Measurements from ENCODE around the gene PACSIN2.

DNA sequence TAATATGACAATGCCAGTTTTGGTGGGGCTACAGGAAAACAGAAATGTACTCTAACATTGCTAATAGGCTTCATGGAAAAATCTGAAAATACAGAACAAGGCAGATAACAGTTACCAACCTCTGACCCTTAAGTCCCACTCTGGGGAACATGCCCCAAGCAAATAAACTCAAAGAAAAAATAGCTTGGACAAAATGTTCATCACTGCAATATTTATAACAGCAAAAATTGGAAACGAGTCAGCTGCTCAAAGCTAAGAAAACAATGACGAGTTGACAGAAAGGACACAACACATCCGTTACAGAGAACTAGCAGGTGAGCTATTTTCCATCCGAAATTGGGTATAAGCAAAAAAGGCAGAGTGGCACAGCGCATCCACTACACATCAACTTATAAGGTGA is 70.5 kb downstream of the PACSIN2 start:
- TF ChIP-seq, protein P1, sequence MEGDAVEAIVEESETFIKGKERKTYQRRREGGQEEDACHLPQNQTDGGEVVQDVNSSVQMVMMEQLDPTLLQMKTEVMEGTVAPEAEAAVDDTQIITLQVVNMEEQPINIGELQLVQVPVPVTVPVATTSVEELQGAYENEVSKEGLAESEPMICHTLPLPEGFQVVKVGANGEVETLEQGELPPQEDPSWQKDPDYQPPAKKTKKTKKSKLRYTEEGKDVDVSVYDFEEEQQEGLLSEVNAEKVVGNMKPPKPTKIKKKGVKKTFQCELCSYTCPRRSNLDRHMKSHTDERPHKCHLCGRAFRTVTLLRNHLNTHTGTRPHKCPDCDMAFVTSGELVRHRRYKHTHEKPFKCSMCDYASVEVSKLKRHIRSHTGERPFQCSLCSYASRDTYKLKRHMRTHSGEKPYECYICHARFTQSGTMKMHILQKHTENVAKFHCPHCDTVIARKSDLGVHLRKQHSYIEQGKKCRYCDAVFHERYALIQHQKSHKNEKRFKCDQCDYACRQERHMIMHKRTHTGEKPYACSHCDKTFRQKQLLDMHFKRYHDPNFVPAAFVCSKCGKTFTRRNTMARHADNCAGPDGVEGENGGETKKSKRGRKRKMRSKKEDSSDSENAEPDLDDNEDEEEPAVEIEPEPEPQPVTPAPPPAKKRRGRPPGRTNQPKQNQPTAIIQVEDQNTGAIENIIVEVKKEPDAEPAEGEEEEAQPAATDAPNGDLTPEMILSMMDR (IDR thresholded peaks at IDR 0.05) = no peak
- TF ChIP-seq POLR2A (IDR thresholded peaks at IDR 0.05) = no peak
- no peak for TF ChIP-seq POLR2AphosphoS5 (IDR thresholded peaks at IDR 0.05)

Measured in breast epithelium (tissue), 3 donors.